ENCODE data around the gene FAM32A. TPM values are rescaled to one million over a fixed set of nuclear protein-coding genes. Genes with fewer than 3 reads are reported as not detected.
"Not testable (repeated sequence)": the region's sequence is repeated elsewhere in the genome, so short reads cannot be mapped to it uniquely, and the experiment has no call there.

FAM32A gene
- total RNA-seq, 1 donor from 2014 or later: 145 TPM

GRCh38 chr19:16167055-16167454 is 18.2 kb upstream of the FAM32A start:
- no peak for TF ChIP-seq CTCF (IDR thresholded peaks at IDR 0.05; ENCODE audit: insufficient read depth, low read length, poor library complexity, severe bottlenecking)
- no peak for DNase-seq (ENCODE audit: low read depth)
- H3K36me3 ChIP-seq (ENCODE audit: control insufficient read depth, insufficient read depth, low read length): no peaks in the 10 kb centered on the region

GRCh38 chr19:16168465-16169081 is 16.6 kb upstream of the FAM32A start:
- H3K36me3 ChIP-seq (ENCODE audit: control insufficient read depth, insufficient read depth, low read length): no peaks in the 10 kb centered on the region
- DNase-seq (ENCODE audit: low read depth): no peak
- TF ChIP-seq CTCF (IDR thresholded peaks at IDR 0.05; ENCODE audit: insufficient read depth, low read length, poor library complexity, severe bottlenecking): no peak

More at GRCh38 chr19:16167055-16167454, 18.2 kb upstream of the FAM32A start:
- H3K27me3 ChIP-seq (ENCODE audit: control insufficient read depth, insufficient read depth, low read length): no peaks in the 10 kb centered on the region
- no peak overlapping the region for H3K4me3 ChIP-seq (ENCODE audit: low read depth, low read length)

GRCh38 chr19:16170134-16170533 is 15.1 kb upstream of the FAM32A start:
- Histone ChIP-seq H3K36me3 (ENCODE audit: control insufficient read depth, insufficient read depth, low read length) (no peaks in the 10 kb centered on the region), H3K4me3 (ENCODE audit: low read depth, low read length) (no peak overlapping the region), H3K27me3 (ENCODE audit: control insufficient read depth, insufficient read depth, low read length) (peaks cover 2% of the 10 kb centered on the region)
- no peak for TF ChIP-seq CTCF (IDR thresholded peaks at IDR 0.05; ENCODE audit: insufficient read depth, low read length, poor library complexity, severe bottlenecking)
- no peak for DNase-seq (ENCODE audit: low read depth)

More at GRCh38 chr19:16168465-16169081, 16.6 kb upstream of the FAM32A start:
- no peak overlapping the region for H3K4me3 ChIP-seq (ENCODE audit: low read depth, low read length)
- peaks cover 2% of the 10 kb centered on the region for H3K27me3 ChIP-seq (ENCODE audit: control insufficient read depth, insufficient read depth, low read length)

- TF ChIP-seq CTCF (IDR thresholded peaks at IDR 0.05; ENCODE audit: insufficient read depth, low read length, poor library complexity, severe bottlenecking): no peak
- Histone ChIP-seq H3K36me3 (ENCODE audit: control insufficient read depth, insufficient read depth, low read length) (no peaks in the 10 kb centered on the region), H3K4me3 (ENCODE audit: low read depth, low read length) (no peak overlapping the region), H3K27me3 (ENCODE audit: control insufficient read depth, insufficient read depth, low read length) (peaks cover 2% of the 10 kb centered on the region)
- DNase-seq (ENCODE audit: low read depth): no peak
Measured at GRCh38 chr19:16175954-16176353, 9.3 kb upstream of the FAM32A start.

- H3K27me3 ChIP-seq (ENCODE audit: control insufficient read depth, insufficient read depth, low read length); H3K36me3 ChIP-seq (ENCODE audit: control insufficient read depth, insufficient read depth, low read length); DNase-seq (ENCODE audit: low read depth); H3K4me3 ChIP-seq (ENCODE audit: low read depth, low read length): not testable (repeated sequence)
Measured at GRCh38 chr19:16178866-16179265, 6.3 kb upstream of the FAM32A start.

- DNase-seq (ENCODE audit: low read depth): no peak
- no peaks in the 10 kb centered on the region for H3K27me3 ChIP-seq (ENCODE audit: control insufficient read depth, insufficient read depth, low read length)
- H3K4me3 ChIP-seq (ENCODE audit: low read depth, low read length): no peak overlapping the region
- TF ChIP-seq CTCF (IDR thresholded peaks at IDR 0.05; ENCODE audit: insufficient read depth, low read length, poor library complexity, severe bottlenecking): no peak
- no peaks in the 10 kb centered on the region for H3K36me3 ChIP-seq (ENCODE audit: control insufficient read depth, insufficient read depth, low read length)
Measured at GRCh38 chr19:16180611-16181010, 4.6 kb upstream of the FAM32A start.

Data from kidney epithelial cell (primary cell).